Subcutaneous adipose tissue (tissue), 4 donors: ENCODE results near the gene PPAN. TPM values are rescaled to one million over a fixed set of nuclear protein-coding genes. Genes with fewer than 3 reads are reported as not detected.

Experiments used
- CTCF ChIP-seq: fragments of 450-650 bp; IDR thresholded peaks from one replicate; pipeline ENCODE4 v1.5.1; 2016; ENCODE audit warnings: low read depth, mild to moderate bottlenecking, control low read depth, antibody characterized with exemption, moderate library complexity
- total RNA-seq, 4 donors: library from RNA; depleted of rRNA; stranded (reverse); fragments of >200 nt; gene quantifications; one replicate each; pipeline ENCODE4 v1.1.0, GENCODE V29; 2016

Gene PPAN
- total RNA-seq, 4 donors from 2014 or later, result 14.2 to 31.8 (median 15.0) TPM

DNA sequence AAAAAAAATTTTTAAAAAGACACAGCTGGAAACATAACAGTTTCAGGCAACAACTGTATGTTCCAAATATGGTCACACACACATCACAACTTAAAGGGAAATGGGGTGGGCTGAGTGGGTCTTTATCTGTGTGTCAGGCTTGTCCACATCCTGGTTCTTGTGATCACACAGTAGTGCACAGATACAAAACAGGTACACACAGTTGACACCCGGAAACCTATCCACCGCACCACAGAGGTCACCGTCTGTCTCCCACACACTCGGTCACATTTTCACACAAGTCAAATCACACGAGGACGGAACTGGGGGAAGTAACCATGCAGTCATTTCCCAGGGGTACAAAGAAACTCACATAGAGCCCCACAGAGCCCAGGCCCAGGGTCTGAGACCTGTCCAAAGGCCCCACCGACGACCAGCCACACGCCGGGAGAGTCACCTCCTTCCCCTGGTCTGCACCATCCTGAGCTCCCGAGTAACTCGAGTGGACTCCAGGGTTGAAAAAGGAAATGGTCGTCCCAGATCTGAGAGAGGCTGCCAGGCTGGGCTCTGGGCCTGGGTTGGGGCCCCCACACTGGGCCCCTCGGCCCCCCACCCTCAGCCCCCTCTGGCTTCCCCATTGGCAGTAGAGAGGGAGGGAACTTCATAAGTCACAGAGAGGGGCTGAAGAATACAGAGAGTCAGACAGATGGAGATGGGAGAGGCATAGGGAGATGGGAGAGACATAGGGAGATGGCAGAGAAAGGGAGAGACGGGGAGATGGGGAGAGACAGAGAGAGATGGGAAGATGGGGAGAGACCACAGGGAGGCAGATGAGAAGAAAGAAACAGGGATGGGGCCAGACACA lies 1.3 kb upstream of the PPAN start:
- no peak for TF ChIP-seq CTCF

GRCh38 chr19:10105509-10106099 lies 558 bp upstream of the PPAN start:
- TF ChIP-seq CTCF, result no peak

DNA sequence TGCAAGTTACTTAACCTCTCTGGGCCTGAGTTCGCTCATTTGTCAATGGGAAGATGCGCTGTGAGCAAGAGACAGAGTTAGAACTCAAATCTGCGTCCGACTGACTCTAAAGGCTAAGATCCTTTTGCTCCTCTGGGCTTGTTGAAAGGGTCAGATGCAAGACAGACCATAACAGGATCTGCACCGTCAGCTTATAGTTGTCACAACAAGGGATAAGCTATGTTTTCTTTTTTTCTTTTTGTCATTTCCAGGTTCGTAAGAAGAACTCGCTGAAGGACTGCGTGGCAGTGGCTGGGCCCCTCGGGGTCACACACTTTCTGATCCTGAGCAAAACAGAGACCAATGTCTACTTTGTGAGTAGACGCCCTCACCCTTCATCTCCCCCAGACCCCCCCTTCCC lies 1.1 kb downstream of the PPAN start:
- no peak for TF ChIP-seq CTCF

- no peak for TF ChIP-seq CTCF
These were observed 1.7 kb downstream of the PPAN start for GRCh38 chr19:10107817-10108367.

DNA sequence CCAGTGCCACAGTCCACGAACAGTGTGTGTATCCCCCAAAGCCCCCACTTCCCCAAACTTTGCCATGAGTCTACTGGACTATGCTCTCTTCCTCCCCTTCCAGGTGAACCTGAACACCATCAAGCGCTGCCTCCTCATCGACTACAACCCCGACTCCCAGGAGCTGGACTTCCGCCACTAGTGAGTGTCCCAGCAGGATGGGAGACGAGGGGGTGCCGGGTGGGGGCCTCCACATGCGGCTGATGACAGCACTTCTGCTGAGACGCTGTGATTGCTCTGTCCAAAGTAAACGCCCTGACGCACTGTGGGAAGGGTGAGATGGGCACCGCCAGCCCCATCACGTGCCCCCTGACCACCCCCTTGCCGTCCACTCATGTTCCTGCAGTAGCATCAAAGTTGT lies 3.4 kb downstream of the PPAN start:
- no peak for TF ChIP-seq CTCF

GRCh38 chr19:10110076-10110971 lies 4.2 kb downstream of the PPAN start:
- no peak for TF ChIP-seq CTCF
